CD14-positive monocyte (primary cell): Measurements from ENCODE around the gene TOR1AIP2. TPM values are rescaled to one million over a fixed set of nuclear protein-coding genes. Genes with fewer than 3 reads are reported as not detected.

Source experiments
- DNase-seq, 3 donors: peaks; one replicate each; pipeline ENCODE4 v3.0.0-alpha.2; 2011 to 2022
- H2AFZ ChIP-seq: 2 replicates; pipeline ENCODE4 v1.6.0; 2012; ENCODE audit warnings: mild to moderate bottlenecking, low read depth, low read length, inconsistent platforms; ENCODE audit not compliant: insufficient read depth, poor library complexity, severe bottlenecking
- H3K27ac ChIP-seq, 2 donors: 1 replicate in 1 of 2; 2 replicates in 1 of 2; pipeline ENCODE4 v1.5.1; 2012 to 2013; ENCODE audit warnings: low read length in 2 of 2, control low read depth in 1 of 2, inconsistent platforms in 1 of 2, low read depth in 1 of 2, mild to moderate bottlenecking in 1 of 2
- H3K27me3 ChIP-seq, 2 donors: one replicate each; pipeline versions ENCODE4 v1.6.0 to v1.6.1; 2011 to 2013; ENCODE audit warnings: low read length in 2 of 2; ENCODE audit not compliant: control insufficient read depth in 2 of 2, insufficient read depth in 2 of 2
- H3K36me3 ChIP-seq, 2 donors: replicated peaks in 1 of 2; 1 replicate in 1 of 2; 2 replicates in 1 of 2; pipeline versions ENCODE4 v1.5.1 to v1.6.1; 2012 to 2013; ENCODE audit warnings: low read length in 2 of 2, control low read depth in 1 of 2, inconsistent platforms in 1 of 2, mild to moderate bottlenecking in 1 of 2; ENCODE audit not compliant: insufficient read depth in 2 of 2, control insufficient read depth in 1 of 2
- H3K4me1 ChIP-seq, 2 donors: 1 replicate in 1 of 2; 2 replicates in 1 of 2; pipeline versions ENCODE4 v1.5.1 to v1.6.1; 2012 to 2013; ENCODE audit warnings: low read length in 2 of 2, control low read depth in 1 of 2, inconsistent platforms in 1 of 2, mild to moderate bottlenecking in 1 of 2, moderate library complexity in 1 of 2; ENCODE audit not compliant: insufficient read depth in 2 of 2, control insufficient read depth in 1 of 2
- H3K4me2 ChIP-seq: replicated peaks from 2 replicates; pipeline ENCODE3; 2012; ENCODE audit warnings: low read length, moderate library complexity, mild to moderate bottlenecking; ENCODE audit not compliant: poor library complexity, severe bottlenecking; ENCODE audit errors: extremely low read depth
- H3K4me3 ChIP-seq, 3 experiments: fragments of 200-600 bp in 1 of 3; sonication (generic) in 1 of 3; replicated peaks in 1 of 3; 1 replicate in 2 of 3; 2 replicates in 1 of 3; pipeline ENCODE4 v1.5.1; 2011 to 2013; ENCODE audit warnings: low read length in 3 of 3, mild to moderate bottlenecking in 3 of 3, control low read depth in 2 of 3, low read depth in 2 of 3, inconsistent platforms in 1 of 3, moderate library complexity in 1 of 3
- H3K79me2 ChIP-seq: 2 replicates; pipeline ENCODE4 v1.6.0; 2012; ENCODE audit warnings: mild to moderate bottlenecking, control low read depth, inconsistent platforms, low read length, moderate library complexity; ENCODE audit not compliant: insufficient read depth
- H3K9ac ChIP-seq: 2 replicates; pipeline ENCODE4 v1.6.0; 2017; ENCODE audit warnings: low read length, mild to moderate bottlenecking; ENCODE audit not compliant: insufficient read depth, poor library complexity, severe bottlenecking
- H3K9me3 ChIP-seq, 2 donors: replicated peaks in 1 of 2; 1 replicate in 1 of 2; 2 replicates in 1 of 2; pipeline versions ENCODE4 v1.5.1 to v1.6.1; 2012 to 2013; ENCODE audit warnings: low read length in 2 of 2, control low read depth in 1 of 2; ENCODE audit not compliant: control insufficient read depth in 1 of 2, insufficient read depth in 1 of 2
- H4K20me1 ChIP-seq: 2 replicates; pipeline ENCODE4 v1.6.0; 2012; ENCODE audit warnings: mild to moderate bottlenecking, low read length, control low read depth, moderate library complexity; ENCODE audit not compliant: insufficient read depth
- H3K27ac Mint-ChIP-seq, 7 donors: one replicate each; pipeline ENCODE4 v1.8.0; 2020; ENCODE audit warnings: mild to moderate bottlenecking in 7 of 7, mixed read lengths in 7 of 7, moderate library complexity in 6 of 7, inconsistent platforms in 2 of 7
- H3K27me3 Mint-ChIP-seq, 3 donors: one replicate each; pipeline ENCODE4 v1.8.0; 2021 to 2022; ENCODE audit warnings: low read depth in 3 of 3, mild to moderate bottlenecking in 3 of 3, mixed read lengths in 3 of 3, moderate library complexity in 3 of 3, inconsistent platforms in 1 of 3
- H3K36me3 Mint-ChIP-seq, 2 donors: one replicate each; pipeline ENCODE4 v1.8.0; 2020; ENCODE audit warnings: mixed read lengths in 2 of 2, inconsistent platforms in 1 of 2, mild to moderate bottlenecking in 1 of 2
- H3K4me1 Mint-ChIP-seq: one replicate; pipeline ENCODE4 v1.8.0; 2020; ENCODE audit warnings: mild to moderate bottlenecking, mixed read lengths
- H3K4me3 Mint-ChIP-seq, 2 donors: one replicate each; pipeline ENCODE4 v1.8.0; 2020; ENCODE audit warnings: mild to moderate bottlenecking in 2 of 2, mixed read lengths in 2 of 2, moderate library complexity in 1 of 2
- H3K9me3 Mint-ChIP-seq, 7 donors: one replicate each; pipeline ENCODE4 v1.8.0; 2020 to 2022; ENCODE audit warnings: mixed read lengths in 7 of 7, mild to moderate bottlenecking in 6 of 7, moderate library complexity in 6 of 7, inconsistent platforms in 2 of 7
- WGBS: methylation state at CpG from one replicate; pipeline ENCODE4 v1.1.5; 2013; ENCODE audit warnings: missing lambda C conversion rate; ENCODE audit not compliant: insufficient coverage; 5-methylcytosine and 5-hydroxymethylcytosine counted together
- intact Hi-C, 2 donors: fragments of 100-400 bp; cut with micrococcal nuclease; formaldehyde crosslinking; loops; one replicate each; pipeline versions ENCODE4 v1.15.0 to v1.15.1; 2023
- polyA plus RNA-seq, 3 donors: library from polyadenylated mRNA; depleted of rRNA in 1 of 3; unstranded in 2 of 3; stranded (reverse) in 1 of 3; fragments of 300-500 nt in 2 of 3; fragments of >200 nt in 1 of 3; fragmentation: Illumina TruSeq in 2 of 3; gene quantifications; 1 replicate in 2 of 3; 2 replicates in 1 of 3; pipeline ENCODE4 v1.2.3, GENCODE V29; 2012 to 2021
- TF ChIP-seq, protein P1 (sequence below): fragments of 200-600 bp; IDR thresholded peaks from one replicate; pipeline ENCODE4 v1.8.0; 2022; ENCODE audit warnings: antibody characterized with exemption, mild to moderate bottlenecking

The TOR1AIP2 gene
- polyA plus RNA-seq, 3 donors: 9.9 to 21.5 (median 20.5) TPM

DNA sequence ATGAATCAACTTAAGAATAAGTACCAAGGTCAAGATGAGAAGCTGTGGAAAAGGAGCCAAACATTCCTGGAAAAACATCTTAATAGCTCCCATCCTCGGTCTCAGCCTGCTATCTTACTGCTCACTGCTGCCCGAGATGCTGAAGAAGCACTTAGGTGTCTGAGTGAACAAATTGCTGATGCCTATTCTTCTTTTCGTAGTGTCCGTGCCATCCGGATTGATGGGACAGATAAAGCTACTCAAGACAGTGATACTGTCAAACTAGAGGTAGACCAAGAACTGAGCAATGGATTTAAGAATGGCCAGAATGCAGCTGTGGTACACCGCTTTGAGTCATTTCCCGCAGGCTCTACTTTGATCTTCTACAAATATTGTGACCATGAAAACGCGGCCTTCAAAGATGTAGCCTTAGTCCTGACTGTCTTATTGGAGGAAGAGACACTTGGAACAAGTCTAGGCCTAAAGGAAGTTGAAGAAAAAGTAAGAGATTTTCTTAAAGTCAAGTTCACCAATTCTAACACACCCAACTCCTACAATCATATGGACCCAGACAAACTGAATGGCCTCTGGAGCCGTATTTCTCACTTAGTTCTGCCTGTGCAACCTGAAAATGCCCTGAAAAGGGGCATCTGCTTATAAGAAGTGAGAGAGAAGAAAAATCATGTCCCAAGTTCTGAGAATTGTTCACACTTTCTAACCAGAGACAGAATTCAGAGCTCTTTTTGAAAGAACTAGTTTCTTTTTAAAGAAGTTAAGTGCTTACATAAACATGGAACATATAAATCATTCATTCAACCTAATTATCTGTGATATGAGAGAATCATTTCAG lies 40.2 kb upstream of the TOR1AIP2 start:
- no peak overlapping the region for H3K27ac Mint-ChIP-seq
- peaks cover under 1% of the 10 kb centered on the region for H3K4me1 Mint-ChIP-seq
- peaks cover 0 to 1% (median 0%) of the 10 kb centered on the region in 3 donors for H3K27me3 Mint-ChIP-seq
- H3K4me2 ChIP-seq: no peak overlapping the region
- H3K4me1 ChIP-seq: no peaks in the 10 kb centered on the region
- H3K27me3 ChIP-seq: no peaks in the 10 kb centered on the region
- H3K79me2 ChIP-seq: peaks cover 7% of the 10 kb centered on the region
- H4K20me1 ChIP-seq: peaks cover 11% of the 10 kb centered on the region
- H3K9ac ChIP-seq: no peak overlapping the region
- peaks cover 61 to 82% of the 10 kb centered on the region in 2 donors for H3K36me3 Mint-ChIP-seq
- H3K4me3 Mint-ChIP-seq: no peak overlapping the region
- peaks cover 81 to 92% of the 10 kb centered on the region in 2 donors for H3K36me3 ChIP-seq
- H3K27ac ChIP-seq: no peak overlapping the region
- no peaks in the 10 kb centered on the region for H3K9me3 ChIP-seq
- TF ChIP-seq, protein P1, sequence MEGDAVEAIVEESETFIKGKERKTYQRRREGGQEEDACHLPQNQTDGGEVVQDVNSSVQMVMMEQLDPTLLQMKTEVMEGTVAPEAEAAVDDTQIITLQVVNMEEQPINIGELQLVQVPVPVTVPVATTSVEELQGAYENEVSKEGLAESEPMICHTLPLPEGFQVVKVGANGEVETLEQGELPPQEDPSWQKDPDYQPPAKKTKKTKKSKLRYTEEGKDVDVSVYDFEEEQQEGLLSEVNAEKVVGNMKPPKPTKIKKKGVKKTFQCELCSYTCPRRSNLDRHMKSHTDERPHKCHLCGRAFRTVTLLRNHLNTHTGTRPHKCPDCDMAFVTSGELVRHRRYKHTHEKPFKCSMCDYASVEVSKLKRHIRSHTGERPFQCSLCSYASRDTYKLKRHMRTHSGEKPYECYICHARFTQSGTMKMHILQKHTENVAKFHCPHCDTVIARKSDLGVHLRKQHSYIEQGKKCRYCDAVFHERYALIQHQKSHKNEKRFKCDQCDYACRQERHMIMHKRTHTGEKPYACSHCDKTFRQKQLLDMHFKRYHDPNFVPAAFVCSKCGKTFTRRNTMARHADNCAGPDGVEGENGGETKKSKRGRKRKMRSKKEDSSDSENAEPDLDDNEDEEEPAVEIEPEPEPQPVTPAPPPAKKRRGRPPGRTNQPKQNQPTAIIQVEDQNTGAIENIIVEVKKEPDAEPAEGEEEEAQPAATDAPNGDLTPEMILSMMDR: no peak
- H3K9me3 Mint-ChIP-seq: no peaks in the 10 kb centered on the region
- H3K4me3 ChIP-seq: no peak overlapping the region
- intact Hi-C loops: no loop called here
- DNase-seq: no peak
- H2AFZ ChIP-seq: no peak overlapping the region
- 96% methylated on average over 4 of the region's 10 CpGs for WGBS

DNA sequence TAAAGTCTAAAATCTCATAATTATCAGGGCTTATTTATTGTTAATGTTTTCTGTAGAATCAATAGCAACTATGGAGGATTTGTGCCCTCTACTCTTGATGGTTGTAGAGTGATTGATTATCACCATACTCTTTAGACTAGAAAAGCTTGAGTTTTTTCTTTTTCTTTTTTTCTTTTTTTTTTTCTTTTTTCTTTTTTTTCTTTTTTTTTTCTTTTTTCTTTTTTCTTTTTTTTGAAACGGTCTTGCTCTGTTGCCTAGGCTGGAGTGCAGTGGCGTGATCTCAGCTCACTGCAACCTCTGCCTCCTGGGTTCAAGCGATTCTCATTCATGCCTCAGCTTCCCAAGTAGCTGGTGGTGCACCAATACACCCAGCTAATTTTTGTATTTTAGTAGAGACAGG lies 34.2 kb upstream of the TOR1AIP2 start:
- Histone ChIP-seq H3K9me3 (no peaks in the 10 kb centered on the region), H3K79me2 (peaks cover 34% of the 10 kb centered on the region), H3K9ac (no peak overlapping the region), H3K4me2 (no peak overlapping the region), H3K4me3 (no peak overlapping the region), H3K36me3 (peaks cover 89 to 96% of the 10 kb centered on the region in 2 donors), H3K27me3 (no peaks in the 10 kb centered on the region), H4K20me1 (peaks cover 37% of the 10 kb centered on the region), H2AFZ (no peak overlapping the region), H3K27ac (no peak overlapping the region), H3K4me1 (no peaks in the 10 kb centered on the region)
- Mint-ChIP-seq H3K27me3 (peaks cover 0 to 1% (median 0%) of the 10 kb centered on the region in 3 donors), H3K27ac (peak overlapping the region in 1 of 7 donors; percentile 36), H3K4me1 (no peaks in the 10 kb centered on the region), H3K36me3 (peaks cover 64 to 79% of the 10 kb centered on the region in 2 donors), H3K9me3 (no peaks in the 10 kb centered on the region), H3K4me3 (no peak overlapping the region)
- TF ChIP-seq, protein P1: no peak
- 100% methylated on average over 1 of the region's 3 CpGs for WGBS
- intact Hi-C loops: no loop called here
- DNase-seq: no peak
